ENCODE results near the gene MNT. TPM values are rescaled to one million over a fixed set of nuclear protein-coding genes. Genes with fewer than 3 reads are reported as not detected.

The MNT gene
- total RNA-seq, 1 donor from 2014 or later = 2.8 TPM

GRCh38 chr17:2416010-2416734, 15.3 kb upstream of the MNT start:
- peak; percentile 87 to 89 for DNase-seq (ENCODE audit: low read depth in 2 of 2)

- DNase-seq (ENCODE audit: low read depth in 2 of 2) = no peak
These were observed 14.2 kb upstream of the MNT start for GRCh38 chr17:2415081-2415480.

GRCh38 chr17:2414446-2415064, 13.7 kb upstream of the MNT start:
- DNase-seq (ENCODE audit: low read depth in 2 of 2) = no peak

- peak; percentile 43 to 45 for DNase-seq (ENCODE audit: low read depth in 2 of 2)
These were observed 11.7 kb upstream of the MNT start for GRCh38 chr17:2412561-2413021.

GRCh38 chr17:2410951-2411350, 10.1 kb upstream of the MNT start:
- DNase-seq (ENCODE audit: low read depth in 2 of 2) = no peak

- DNase-seq (ENCODE audit: low read depth in 2 of 2) = peak in 1 of 2 donors; percentile 92
These were observed 6.3 kb upstream of the MNT start for GRCh38 chr17:2406903-2407790.

GRCh38 chr17:2406271-2406902, 5.5 kb upstream of the MNT start:
- no peak for DNase-seq (ENCODE audit: low read depth in 2 of 2)

- peak in 1 of 2 donors; percentile 88 for DNase-seq (ENCODE audit: low read depth in 2 of 2)
These were observed 4.5 kb upstream of the MNT start for GRCh38 chr17:2405247-2405926.

- no peak for DNase-seq (ENCODE audit: low read depth in 2 of 2)
These were observed 2.2 kb upstream of the MNT start for GRCh38 chr17:2403044-2403443.

GRCh38 chr17:2402544-2402943, 1.7 kb upstream of the MNT start:
- no peak for DNase-seq (ENCODE audit: low read depth in 2 of 2)

GRCh38 chr17:2401426-2402221, 764 bp upstream of the MNT start:
- DNase-seq (ENCODE audit: low read depth in 2 of 2) = peak; percentile 100

- peak; percentile 61 to 70 for DNase-seq (ENCODE audit: low read depth in 2 of 2)
These were observed 390 bp downstream of the MNT start for GRCh38 chr17:2400474-2400866.

GRCh38 chr17:2399572-2400473, 1.0 kb downstream of the MNT start:
- DNase-seq (ENCODE audit: low read depth in 2 of 2) = peak; percentile 97 to 98

- DNase-seq (ENCODE audit: low read depth in 2 of 2) = peak; percentile 85 to 93
These were observed 1.9 kb downstream of the MNT start for GRCh38 chr17:2398655-2399571.

GRCh38 chr17:2398182-2398581, 2.7 kb downstream of the MNT start:
- DNase-seq (ENCODE audit: low read depth in 2 of 2) = no peak

GRCh38 chr17:2397247-2398171, 3.4 kb downstream of the MNT start:
- no peak for DNase-seq (ENCODE audit: low read depth in 2 of 2)

All from lung microvascular endothelial cell (primary cell).